RPMI8226 (cell line): ENCODE data around the gene ALX1.

Experiments
- DNase-seq: peaks from one replicate; pipeline ENCODE4 v3.0.0-alpha.2; 2015

ALX1 gene

DNA sequence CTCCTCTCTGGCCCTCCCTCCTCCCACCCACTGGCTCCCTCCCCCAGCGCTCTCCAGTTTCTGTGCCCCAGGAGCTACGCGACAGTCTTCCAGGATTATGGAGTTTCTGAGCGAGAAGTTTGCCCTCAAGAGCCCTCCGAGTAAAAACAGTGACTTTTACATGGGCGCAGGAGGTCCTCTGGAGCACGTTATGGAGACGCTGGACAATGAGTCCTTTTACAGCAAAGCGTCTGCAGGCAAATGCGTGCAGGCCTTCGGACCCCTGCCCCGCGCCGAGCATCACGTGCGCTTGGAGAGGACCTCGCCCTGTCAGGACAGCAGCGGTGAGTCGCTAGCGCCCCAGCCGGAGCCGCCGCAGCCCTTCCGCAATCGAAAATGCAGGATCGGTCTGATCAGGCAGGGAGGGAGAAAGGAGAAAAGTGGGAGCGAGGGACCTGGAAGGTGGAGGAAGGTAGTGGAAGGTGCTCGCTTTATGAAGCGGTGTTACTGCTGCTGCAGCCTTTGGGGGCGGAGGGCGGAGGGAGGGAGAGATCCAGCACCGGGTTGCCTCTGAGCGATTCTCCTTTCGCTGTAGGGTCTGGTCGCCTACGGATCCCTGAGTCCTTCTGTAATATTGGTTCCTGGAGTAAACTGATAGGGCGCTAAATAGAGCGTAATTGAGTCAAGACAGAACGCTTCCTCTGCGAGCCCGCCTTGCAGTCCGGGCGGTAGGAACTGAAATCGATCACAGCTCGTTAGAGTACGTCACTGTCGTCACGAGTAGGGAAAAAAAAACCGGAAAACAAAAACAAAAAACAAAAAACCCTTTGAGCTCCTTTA lies at the start of gene ALX1:
Gene ALX1, plus strand, starts transcription at position 56 of the 819 bp plus-strand sequence. Its CDS starts 42 bp downstream, at position 98.
- DNase-seq = no peak

DNA sequence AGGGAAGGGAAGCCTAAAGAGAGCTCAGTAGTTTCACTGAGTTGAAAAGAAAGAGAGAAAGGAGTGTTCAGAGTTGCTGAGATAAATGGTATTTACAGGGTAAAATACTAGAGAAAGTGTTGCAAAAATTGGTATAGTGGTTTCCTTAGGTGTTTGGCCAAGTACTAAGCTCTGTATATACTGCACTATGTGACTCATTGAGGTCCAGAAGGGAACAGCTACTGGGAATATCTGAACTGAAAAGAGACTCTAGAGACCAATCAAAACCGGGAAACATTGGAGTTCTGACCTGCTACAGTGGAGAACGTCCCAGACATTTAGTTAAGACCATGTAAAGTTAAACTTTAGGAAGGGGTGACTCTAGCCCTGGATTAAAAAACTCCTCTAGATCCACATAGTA lies 42.7 kb upstream of the ALX1 start:
- no peak for DNase-seq

DNA sequence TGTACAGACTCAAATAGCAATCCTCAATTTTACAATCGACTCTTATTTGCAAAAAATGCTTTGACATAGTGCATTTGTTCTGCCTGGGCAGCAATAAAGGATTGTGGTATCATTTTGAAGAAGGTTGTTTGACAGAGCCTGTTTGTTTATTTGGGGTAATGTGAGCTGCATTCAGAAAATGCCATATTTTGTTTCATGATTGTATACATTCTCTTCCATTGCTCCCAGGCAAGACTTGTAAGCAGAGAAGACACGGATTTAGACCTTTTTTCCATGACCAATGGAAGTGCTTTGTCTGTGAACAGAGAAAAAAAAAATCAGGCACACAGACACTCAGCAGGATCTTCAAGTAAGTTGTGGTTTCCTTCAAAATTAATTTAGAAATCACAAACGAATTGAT lies 35.5 kb upstream of the ALX1 start:
- DNase-seq = no peak

- DNase-seq = no peak
Observed at GRCh38 chr12:85253853-85254252, 26.2 kb upstream of the ALX1 start.

DNA sequence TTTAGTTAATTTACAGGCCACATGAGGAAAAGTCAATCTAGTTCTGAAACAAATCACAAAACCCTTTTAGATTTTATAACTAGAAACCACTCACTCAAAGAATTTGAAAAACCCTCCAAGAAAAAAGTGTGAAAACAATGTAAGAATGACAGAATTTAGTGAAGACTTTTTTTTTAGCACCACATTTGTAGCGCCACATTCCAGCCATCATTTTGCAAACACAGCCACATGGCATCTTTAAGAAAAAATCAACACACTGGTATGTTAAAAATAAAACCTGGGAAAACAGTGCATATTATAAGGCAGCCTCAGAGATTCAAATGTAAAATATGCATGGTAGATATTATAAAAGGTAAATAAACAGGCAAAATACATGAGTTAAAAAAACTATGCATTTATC lies 22.3 kb upstream of the ALX1 start:
- DNase-seq = no peak

DNA sequence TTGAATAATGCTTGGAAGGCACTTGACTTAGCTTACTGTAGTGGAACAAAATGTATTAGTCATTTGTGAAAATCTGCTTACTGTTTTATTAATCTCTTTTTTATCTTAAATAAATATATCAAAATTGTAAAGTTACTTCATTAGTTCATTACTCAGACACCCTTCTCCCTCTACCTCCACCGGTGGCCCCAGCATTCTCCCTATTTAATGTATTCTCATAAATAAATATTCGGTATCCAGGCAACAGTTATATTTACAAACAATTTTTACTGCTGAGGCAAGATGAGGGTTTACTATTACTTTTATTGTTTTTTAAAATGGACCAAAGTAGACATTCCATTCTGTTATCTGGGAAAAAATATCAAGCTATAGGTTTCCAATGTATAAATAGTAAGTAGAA lies 19.6 kb upstream of the ALX1 start:
- DNase-seq = no peak

- DNase-seq = no peak
Observed at GRCh38 chr12:85260896-85261295, 19.1 kb upstream of the ALX1 start.

DNA sequence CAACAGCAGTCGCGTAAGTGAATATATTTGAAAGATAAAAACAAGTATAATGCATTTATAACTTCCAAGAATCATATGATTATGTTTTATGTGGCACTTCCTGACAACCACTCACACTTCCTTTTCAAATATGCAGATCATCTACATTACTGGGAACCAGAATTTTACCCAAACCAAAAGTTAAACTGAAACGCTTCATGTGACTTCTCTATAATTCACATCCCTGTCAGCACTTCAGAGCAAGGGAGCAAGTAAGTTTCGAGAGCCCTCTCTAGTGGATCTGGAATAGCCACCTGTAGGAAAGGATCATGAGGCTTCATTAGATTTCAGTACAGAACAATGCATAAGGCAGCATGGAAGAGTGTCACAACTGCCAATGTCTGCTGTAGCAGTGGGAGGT lies 13.7 kb upstream of the ALX1 start:
- DNase-seq = no peak

- DNase-seq = no peak
Observed at GRCh38 chr12:85273381-85274314, 6.4 kb upstream of the ALX1 start.

- no peak for DNase-seq
Observed at GRCh38 chr12:85274315-85274651, 5.7 kb upstream of the ALX1 start.

DNA sequence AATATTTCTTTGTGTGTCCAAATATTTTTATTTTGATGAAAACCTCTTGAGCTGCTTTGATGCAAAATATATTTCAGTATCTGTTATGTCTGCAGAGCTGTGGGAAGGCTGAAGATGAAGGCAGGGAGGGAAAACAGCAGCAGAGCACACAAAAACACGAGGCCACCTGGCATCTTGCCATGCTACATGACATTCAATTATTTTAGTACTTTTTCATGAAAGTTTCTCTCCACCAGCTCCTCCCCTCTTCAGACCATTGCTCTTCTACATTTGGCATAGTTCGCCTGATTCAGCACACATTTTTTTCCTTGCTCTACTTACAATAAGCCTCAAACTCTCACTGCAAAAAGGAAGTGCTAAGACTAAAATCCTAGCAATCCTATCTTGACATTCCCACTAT lies 4.6 kb upstream of the ALX1 start:
- DNase-seq = peak; percentile 59

DNA sequence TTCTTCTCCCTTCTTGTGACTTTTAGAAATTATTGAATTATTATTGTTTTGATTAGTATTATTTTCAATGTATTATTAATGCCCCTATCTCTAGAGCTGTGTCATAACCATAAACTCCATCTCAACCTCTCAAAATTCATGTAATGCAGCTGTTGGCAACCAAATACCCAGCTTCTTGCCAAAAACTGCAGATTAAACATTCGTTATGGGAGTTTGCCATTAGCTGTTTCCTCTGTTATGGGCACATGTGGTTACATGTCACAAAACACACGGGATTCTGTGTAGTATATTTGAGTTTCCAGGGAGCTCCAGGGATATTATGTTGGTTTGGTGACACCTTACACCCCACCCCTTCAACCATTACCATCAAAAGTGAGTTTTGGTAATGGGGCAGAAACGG lies 2.8 kb upstream of the ALX1 start:
- no peak for DNase-seq

DNA sequence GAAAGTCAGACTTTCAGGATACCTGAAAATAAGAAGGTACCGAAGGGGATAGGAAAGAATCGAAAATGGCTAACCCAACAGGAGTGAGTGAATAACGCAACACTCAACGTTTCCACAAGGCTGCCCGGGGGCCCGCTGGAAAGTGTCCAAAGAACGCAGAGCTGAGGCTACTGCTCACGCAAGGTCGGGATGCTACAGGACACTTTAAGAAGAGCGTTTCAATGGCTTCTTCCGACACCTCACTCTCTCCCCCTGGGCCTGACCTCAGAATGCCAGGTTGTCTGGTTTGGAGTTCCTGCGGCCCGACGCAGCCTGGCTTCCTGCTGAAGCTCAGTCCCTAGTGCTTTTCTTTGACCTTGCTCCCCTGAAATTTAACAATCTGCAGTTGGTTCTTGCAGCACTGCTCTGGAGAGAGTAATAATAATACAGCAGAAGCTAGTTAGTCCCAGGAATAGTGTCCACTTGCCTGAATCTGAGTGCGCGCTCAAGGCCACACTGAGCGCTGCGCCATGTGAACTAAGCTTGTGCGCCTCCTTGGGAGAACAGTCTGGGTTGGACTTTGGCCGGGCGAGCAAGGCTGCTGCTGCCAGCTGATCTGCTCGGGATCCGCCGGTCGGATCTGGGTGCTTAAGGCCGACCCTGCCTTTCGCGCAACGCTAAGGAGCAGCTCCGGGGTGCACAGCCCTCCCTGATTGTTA lies 2.0 kb upstream of the ALX1 start:
- DNase-seq = no peak

- no peak for DNase-seq
Observed at GRCh38 chr12:85278598-85279448, 1.2 kb upstream of the ALX1 start.

DNA sequence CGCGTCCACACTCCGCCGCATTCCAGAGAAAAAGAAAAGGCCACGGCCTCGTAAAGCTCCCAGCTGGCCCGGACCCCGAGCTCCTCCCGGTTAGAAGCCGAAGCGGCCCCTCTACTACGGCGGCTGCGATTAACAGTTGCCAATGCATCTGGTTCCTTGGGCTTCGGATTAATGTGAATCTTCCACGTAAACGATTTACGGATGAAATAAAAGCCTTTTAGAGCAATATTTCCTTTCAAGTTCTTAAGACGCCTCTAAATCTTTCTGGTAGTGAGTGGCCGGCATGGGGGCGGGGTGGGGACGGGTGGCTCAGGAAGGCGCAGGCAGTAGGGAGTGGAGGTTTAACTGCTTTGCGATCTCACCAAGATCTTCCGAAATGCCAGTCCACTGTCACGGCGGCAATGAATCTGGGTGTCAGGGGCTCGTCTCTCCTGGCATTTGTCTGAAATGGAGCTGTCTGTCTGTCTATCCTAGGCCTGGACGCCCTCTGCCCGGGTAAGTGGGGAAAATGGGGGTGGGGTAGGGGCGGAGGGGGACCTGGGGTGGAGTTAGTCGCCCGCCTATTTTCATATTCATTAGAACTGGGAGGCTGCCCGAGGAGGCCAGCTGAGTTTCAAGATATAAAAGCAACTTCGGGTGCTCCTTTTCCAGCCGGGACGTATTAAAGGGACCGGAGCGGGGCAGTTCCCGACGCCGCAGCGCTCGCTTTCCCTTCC lies 413 bp upstream of the ALX1 start:
- DNase-seq = no peak

- DNase-seq = no peak
Observed at GRCh38 chr12:85280984-85281630, 1.1 kb downstream of the ALX1 start.

DNA sequence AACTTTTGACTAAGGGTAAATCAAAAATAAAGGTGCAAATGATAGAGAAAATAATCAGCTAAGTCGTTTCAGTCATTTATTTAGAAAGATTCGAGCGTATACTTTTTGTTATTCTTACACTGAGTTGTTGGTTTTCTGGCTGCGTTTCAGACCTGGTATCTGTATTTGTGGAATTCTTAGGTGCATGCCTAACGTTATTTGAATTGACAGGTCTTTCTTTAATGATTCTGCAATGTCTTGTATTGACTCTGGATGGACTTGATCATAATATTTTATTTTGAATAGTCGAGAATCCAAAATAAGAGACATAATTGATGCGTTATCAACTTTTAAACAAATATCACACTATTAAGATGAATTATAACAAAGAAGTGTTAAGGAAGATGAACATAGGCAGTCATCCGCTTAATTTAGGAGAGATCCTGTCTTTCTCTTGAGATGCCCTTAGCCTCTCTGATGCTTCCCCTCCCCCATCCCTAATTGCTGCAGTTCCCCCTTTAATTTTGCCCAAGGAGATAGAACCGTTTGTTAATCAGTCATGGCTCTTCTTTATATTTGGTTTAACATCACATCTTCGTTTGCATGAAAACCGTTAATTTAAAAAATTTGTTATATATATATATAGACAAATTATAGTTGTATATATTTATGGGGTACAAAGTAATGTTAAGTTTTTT lies 1.8 kb downstream of the ALX1 start:
- DNase-seq = no peak

- no peak for DNase-seq
Observed at GRCh38 chr12:85283560-85283959, 3.5 kb downstream of the ALX1 start.

DNA sequence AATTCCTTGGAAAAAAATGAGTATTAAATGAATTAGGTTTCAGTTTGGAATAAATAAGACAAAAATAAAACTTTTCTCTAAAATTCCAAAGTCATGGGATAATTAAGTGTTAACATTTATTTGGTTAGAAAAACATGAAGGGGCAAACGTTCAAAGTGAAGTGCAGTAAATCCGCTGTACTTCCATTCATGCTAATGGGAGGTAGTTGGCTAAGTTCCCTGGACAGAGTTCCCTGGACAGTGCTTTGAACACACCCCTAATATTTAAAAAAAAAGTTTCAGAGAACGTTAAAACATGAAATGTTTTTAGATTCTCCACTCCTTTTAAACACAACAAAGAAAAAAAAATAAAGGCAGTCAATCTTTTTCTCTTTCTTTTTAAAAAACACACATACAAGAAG lies 16.3 kb downstream of the ALX1 start:
- no peak for DNase-seq

- no peak for DNase-seq
Observed at GRCh38 chr12:85299053-85299452, 19.0 kb downstream of the ALX1 start.

GRCh38 chr12:85301051-85301450 lies 21.0 kb downstream of the ALX1 start:
- DNase-seq = no peak
